HepG2 (cell line): ENCODE results near the gene ADGRG6. TPM values are rescaled to one million over a fixed set of nuclear protein-coding genes. Genes with fewer than 3 reads are reported as not detected.
A peak's percentile ranks its signal among the peaks of the same experiment; 100 is the strongest.

ENCODE experiments used
- ADNP ChIP-seq: sonication (generic); formaldehyde crosslinking; IDR thresholded peaks from 2 replicates; pipeline ENCODE4 v1.4.0; 2020; ENCODE audit warnings: missing genetic modification reagents
- ATF1 ChIP-seq: IDR thresholded peaks from 2 replicates; pipeline ENCODE4 v1.6.1; 2016; ENCODE audit warnings: mild to moderate bottlenecking, control low read depth
- ATF6 ChIP-seq: sonication (generic); formaldehyde crosslinking; conservative IDR thresholded peaks from 2 replicates; pipeline ENCODE4 v1.4.0; 2020; ENCODE audit warnings: missing genetic modification reagents
- HMGA1 ChIP-seq: sonication (generic); formaldehyde crosslinking; conservative IDR thresholded peaks from 2 replicates; pipeline ENCODE4 v1.4.0; 2020; ENCODE audit warnings: missing genetic modification reagents
- KLF11 ChIP-seq: IDR thresholded peaks from 2 replicates; pipeline ENCODE4 v1.6.1; 2016; ENCODE audit warnings: missing compliant biosample characterization
- PTBP1 ChIP-seq: fragments of 200-400 bp; formaldehyde crosslinking; IDR thresholded peaks from 2 replicates; pipeline ENCODE4 v1.6.1; 2018; ENCODE audit warnings: low read length, low read depth; ENCODE audit not compliant: poor library complexity, severe bottlenecking
- RBM39 ChIP-seq: fragments of 200-400 bp; formaldehyde crosslinking; IDR thresholded peaks from one replicate; pipeline ENCODE4 v1.6.1; 2018; ENCODE audit warnings: antibody characterized with exemption, mild to moderate bottlenecking, low read depth, low read length; ENCODE audit not compliant: poor library complexity, severe bottlenecking
- ZBTB39 ChIP-seq: sonication (generic); formaldehyde crosslinking; IDR thresholded peaks from 2 replicates; pipeline ENCODE4 v1.5.0; 2020; ENCODE audit warnings: missing genetic modification reagents
- ZNF225 ChIP-seq: sonication (generic); formaldehyde crosslinking; IDR thresholded peaks from 2 replicates; pipeline ENCODE4 v1.4.0; 2020; ENCODE audit warnings: mild to moderate bottlenecking, missing genetic modification reagents
- ZNF256 ChIP-seq: sonication (generic); formaldehyde crosslinking; conservative IDR thresholded peaks from 2 replicates; pipeline ENCODE4 v1.4.0; 2020; ENCODE audit warnings: missing genetic modification reagents
- ZNF362 ChIP-seq: sonication (generic); formaldehyde crosslinking; IDR thresholded peaks from 2 replicates; pipeline ENCODE4 v1.4.0; 2020; ENCODE audit warnings: missing genetic modification reagents, mild to moderate bottlenecking, borderline replicate concordance
- ZNF563 ChIP-seq: sonication (generic); formaldehyde crosslinking; IDR thresholded peaks from 2 replicates; pipeline ENCODE4 v1.8.0; 2022; ENCODE audit warnings: mild to moderate bottlenecking, moderate library complexity, missing genetic modification reagents
- ZNF678 ChIP-seq: sonication (generic); formaldehyde crosslinking; IDR thresholded peaks from 2 replicates; pipeline ENCODE4 v1.4.0; 2020; ENCODE audit warnings: mild to moderate bottlenecking, missing genetic modification reagents
- polyA plus RNA-seq, 8 experiments: library from polyadenylated mRNA; depleted of rRNA in 3 of 8; stranded (reverse) in 7 of 8; unstranded in 1 of 8; fragments of >200 nt; fragmentation: Illumina TruSeq in 4 of 8; extraction: Trizol in 4 of 8; gene quantifications; 2 replicates each; pipeline versions ENCODE4 v1.2.1 to v1.2.3, GENCODE V29; 2011 to 2016; ENCODE audit warnings: low read depth in 4 of 8, missing spikeins in 1 of 8, mixed read lengths in 1 of 8; ENCODE audit not compliant: insufficient read depth in 1 of 8
- total RNA-seq, 5 experiments: library from RNA; depleted of rRNA; stranded (reverse); fragments of >200 nt; fragmentation: Illumina TruSeq; extraction: Trizol; gene quantifications; 2 replicates each; pipeline ENCODE4 v1.2.3, GENCODE V29; 2016; ENCODE audit warnings: low read depth in 1 of 5
- TF ChIP-seq, protein P1 (sequence below): sonication (generic); formaldehyde crosslinking; IDR thresholded peaks from 2 replicates; pipeline ENCODE4 v1.9.0; 2021; ENCODE audit warnings: mild to moderate bottlenecking, missing genetic modification reagents
- TF ChIP-seq, protein P2 (sequence below): sonication (generic); formaldehyde crosslinking; IDR thresholded peaks from 2 replicates; pipeline ENCODE4 v1.4.0; 2020; ENCODE audit warnings: missing genetic modification reagents, borderline replicate concordance

The ADGRG6 gene
- total and polyA plus RNA-seq, 2 of the 13 experiments (the other 11 are each of a cell fraction or from before 2014, with no cell fraction given), result 129 to 249 TPM

GRCh38 chr6:142265476-142265875, 36.3 kb upstream of the ADGRG6 start (continued):
- TF ChIP-seq, protein P1, sequence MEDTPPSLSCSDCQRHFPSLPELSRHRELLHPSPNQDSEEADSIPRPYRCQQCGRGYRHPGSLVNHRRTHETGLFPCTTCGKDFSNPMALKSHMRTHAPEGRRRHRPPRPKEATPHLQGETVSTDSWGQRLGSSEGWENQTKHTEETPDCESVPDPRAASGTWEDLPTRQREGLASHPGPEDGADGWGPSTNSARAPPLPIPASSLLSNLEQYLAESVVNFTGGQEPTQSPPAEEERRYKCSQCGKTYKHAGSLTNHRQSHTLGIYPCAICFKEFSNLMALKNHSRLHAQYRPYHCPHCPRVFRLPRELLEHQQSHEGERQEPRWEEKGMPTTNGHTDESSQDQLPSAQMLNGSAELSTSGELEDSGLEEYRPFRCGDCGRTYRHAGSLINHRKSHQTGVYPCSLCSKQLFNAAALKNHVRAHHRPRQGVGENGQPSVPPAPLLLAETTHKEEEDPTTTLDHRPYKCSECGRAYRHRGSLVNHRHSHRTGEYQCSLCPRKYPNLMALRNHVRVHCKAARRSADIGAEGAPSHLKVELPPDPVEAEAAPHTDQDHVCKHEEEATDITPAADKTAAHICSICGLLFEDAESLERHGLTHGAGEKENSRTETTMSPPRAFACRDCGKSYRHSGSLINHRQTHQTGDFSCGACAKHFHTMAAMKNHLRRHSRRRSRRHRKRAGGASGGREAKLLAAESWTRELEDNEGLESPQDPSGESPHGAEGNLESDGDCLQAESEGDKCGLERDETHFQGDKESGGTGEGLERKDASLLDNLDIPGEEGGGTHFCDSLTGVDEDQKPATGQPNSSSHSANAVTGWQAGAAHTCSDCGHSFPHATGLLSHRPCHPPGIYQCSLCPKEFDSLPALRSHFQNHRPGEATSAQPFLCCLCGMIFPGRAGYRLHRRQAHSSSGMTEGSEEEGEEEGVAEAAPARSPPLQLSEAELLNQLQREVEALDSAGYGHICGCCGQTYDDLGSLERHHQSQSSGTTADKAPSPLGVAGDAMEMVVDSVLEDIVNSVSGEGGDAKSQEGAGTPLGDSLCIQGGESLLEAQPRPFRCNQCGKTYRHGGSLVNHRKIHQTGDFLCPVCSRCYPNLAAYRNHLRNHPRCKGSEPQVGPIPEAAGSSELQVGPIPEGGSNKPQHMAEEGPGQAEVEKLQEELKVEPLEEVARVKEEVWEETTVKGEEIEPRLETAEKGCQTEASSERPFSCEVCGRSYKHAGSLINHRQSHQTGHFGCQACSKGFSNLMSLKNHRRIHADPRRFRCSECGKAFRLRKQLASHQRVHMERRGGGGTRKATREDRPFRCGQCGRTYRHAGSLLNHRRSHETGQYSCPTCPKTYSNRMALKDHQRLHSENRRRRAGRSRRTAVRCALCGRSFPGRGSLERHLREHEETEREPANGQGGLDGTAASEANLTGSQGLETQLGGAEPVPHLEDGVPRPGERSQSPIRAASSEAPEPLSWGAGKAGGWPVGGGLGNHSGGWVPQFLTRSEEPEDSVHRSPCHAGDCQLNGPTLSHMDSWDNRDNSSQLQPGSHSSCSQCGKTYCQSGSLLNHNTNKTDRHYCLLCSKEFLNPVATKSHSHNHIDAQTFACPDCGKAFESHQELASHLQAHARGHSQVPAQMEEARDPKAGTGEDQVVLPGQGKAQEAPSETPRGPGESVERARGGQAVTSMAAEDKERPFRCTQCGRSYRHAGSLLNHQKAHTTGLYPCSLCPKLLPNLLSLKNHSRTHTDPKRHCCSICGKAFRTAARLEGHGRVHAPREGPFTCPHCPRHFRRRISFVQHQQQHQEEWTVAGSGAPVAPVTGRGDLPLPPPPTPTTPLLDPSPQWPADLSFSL, result no peak
- TF ChIP-seq ZBTB39 (CRISPR knock-in tag), result no peak
- no peak for TF ChIP-seq RBM39
- TF ChIP-seq ATF6, result no peak
- no peak for TF ChIP-seq ZNF678 (CRISPR knock-in tag)
- peak; percentile 83; the same call in 1 of the 2 replicates for TF ChIP-seq KLF11 (CRISPR knock-in tag)
- no peak for TF ChIP-seq HMGA1 (CRISPR knock-in tag)
- no peak for TF ChIP-seq ZNF256 (CRISPR knock-in tag)
- TF ChIP-seq ZNF563 (CRISPR knock-in tag), result no peak
- TF ChIP-seq ATF1 (CRISPR knock-in tag), result no peak
- no peak for TF ChIP-seq ZNF225 (CRISPR knock-in tag)
- no peak for TF ChIP-seq PTBP1
- TF ChIP-seq ADNP (CRISPR knock-in tag), result no peak
- TF ChIP-seq ZNF362, result peak; percentile 84; the same call in 1 of the 2 replicates
- TF ChIP-seq, protein P2, sequence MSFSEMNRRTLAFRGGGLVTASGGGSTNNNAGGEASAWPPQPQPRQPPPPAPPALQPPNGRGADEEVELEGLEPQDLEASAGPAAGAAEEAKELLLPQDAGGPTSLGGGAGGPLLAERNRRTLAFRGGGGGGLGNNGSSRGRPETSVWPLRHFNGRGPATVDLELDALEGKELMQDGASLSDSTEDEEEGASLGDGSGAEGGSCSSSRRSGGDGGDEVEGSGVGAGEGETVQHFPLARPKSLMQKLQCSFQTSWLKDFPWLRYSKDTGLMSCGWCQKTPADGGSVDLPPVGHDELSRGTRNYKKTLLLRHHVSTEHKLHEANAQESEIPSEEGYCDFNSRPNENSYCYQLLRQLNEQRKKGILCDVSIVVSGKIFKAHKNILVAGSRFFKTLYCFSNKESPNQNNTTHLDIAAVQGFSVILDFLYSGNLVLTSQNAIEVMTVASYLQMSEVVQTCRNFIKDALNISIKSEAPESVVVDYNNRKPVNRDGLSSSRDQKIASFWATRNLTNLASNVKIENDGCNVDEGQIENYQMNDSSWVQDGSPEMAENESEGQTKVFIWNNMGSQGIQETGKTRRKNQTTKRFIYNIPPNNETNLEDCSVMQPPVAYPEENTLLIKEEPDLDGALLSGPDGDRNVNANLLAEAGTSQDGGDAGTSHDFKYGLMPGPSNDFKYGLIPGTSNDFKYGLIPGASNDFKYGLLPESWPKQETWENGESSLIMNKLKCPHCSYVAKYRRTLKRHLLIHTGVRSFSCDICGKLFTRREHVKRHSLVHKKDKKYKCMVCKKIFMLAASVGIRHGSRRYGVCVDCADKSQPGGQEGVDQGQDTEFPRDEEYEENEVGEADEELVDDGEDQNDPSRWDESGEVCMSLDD (CRISPR knock-in tag), result no peak
